ENCODE measurements around the gene ZFAND6.

GRCh38 chr15:80157215-80157614 lies 97.7 kb downstream of the ZFAND6 start:
- TF ChIP-seq TCF3 (IDR thresholded peaks at IDR 0.05; ENCODE audit: borderline replicate concordance, insufficient read depth, low read depth, low read length) (no peak), YY1 (IDR thresholded peaks at IDR 0.05; ENCODE audit: low read depth, low read length) (no peak), PKNOX1 (IDR thresholded peaks at IDR 0.05) (no peak), ZBTB33 (IDR thresholded peaks at IDR 0.05) (no peak), NR2F1 (conservative IDR thresholded peaks at IDR 0.05) (no peak), FOS (IDR thresholded peaks at IDR 0.05; ENCODE audit: borderline replicate concordance, extremely low read depth, insufficient read length) (no peak), SIN3A (IDR thresholded peaks at IDR 0.05; ENCODE audit: low read depth, low read length) (no peak), CTCF (IDR thresholded peaks at IDR 0.05 in 2 of 3, conservative IDR thresholded peaks at IDR 0.05 in 1 of 3; ENCODE audit: control insufficient read depth in 2 of 3, extremely low read depth in 1 of 3, insufficient read depth in 1 of 3, low read depth in 3 of 3, low read length in 3 of 3) (no peak), SUZ12 (IDR thresholded peaks at IDR 0.05; ENCODE audit: unreplicated experiment) (no peak)

Measured in GM12878 (cell line).